K562 (cell line): ENCODE results near the gene TDRD10. TPM values are rescaled to one million over a fixed set of nuclear protein-coding genes. Genes with fewer than 3 reads are reported as not detected.
A peak's percentile ranks its signal among the peaks of the same experiment; 100 is the strongest.

Source experiments
- AFF4 ChIP-seq: sonication (generic); formaldehyde crosslinking; IDR thresholded peaks from 2 replicates; pipeline ENCODE4 v1.8.0; 2023; ENCODE audit warnings: mild to moderate bottlenecking, missing genetic modification reagents
- E2F1 ChIP-seq: sonication (generic); formaldehyde crosslinking; IDR thresholded peaks from 2 replicates; pipeline ENCODE4 v1.8.1; 2023; ENCODE audit warnings: mild to moderate bottlenecking, missing genetic modification reagents, moderate library complexity
- EP300 ChIP-seq: IDR thresholded peaks from 2 replicates; pipeline ENCODE4 v1.6.1; 2012; ENCODE audit warnings: low read length, improper control_type of control experiment
- FOXK1 ChIP-seq: sonication (generic); formaldehyde crosslinking; IDR thresholded peaks from 2 replicates; pipeline ENCODE4 v1.8.0; 2022; ENCODE audit warnings: missing genetic modification reagents, mild to moderate bottlenecking, borderline replicate concordance
- HDAC1 ChIP-seq, 2 experiments: fragments of 450-650 bp; IDR thresholded peaks; 2 replicates each; pipeline ENCODE4 v1.6.1; 2016 to 2017; ENCODE audit warnings: inconsistent platforms in 1 of 2, mild to moderate bottlenecking in 1 of 2, moderate library complexity in 1 of 2
- HINFP ChIP-seq: fragments of 450-650 bp; conservative IDR thresholded peaks from 2 replicates; pipeline ENCODE4 v1.6.1; 2016; ENCODE audit warnings: missing genetic modification characterization, low read depth, mild to moderate bottlenecking, control low read depth, missing compliant biosample characterization
- KLF16 ChIP-seq: IDR thresholded peaks from 2 replicates; pipeline ENCODE4 v1.6.1; 2016; ENCODE audit warnings: antibody characterized with exemption
- NCOR1 ChIP-seq: fragments of 450-650 bp; IDR thresholded peaks from 2 replicates; pipeline ENCODE4 v1.6.1; 2016; ENCODE audit warnings: mild to moderate bottlenecking, moderate library complexity
- NFIC ChIP-seq: fragments of 450-650 bp; IDR thresholded peaks from 2 replicates; pipeline ENCODE4 v1.6.1; 2017; ENCODE audit warnings: mild to moderate bottlenecking, inconsistent platforms
- PHB2 ChIP-seq: fragments of 450-650 bp; IDR thresholded peaks from 2 replicates; pipeline ENCODE4 v1.6.1; 2017; ENCODE audit warnings: low read depth
- POLR3G ChIP-seq: IDR thresholded peaks from 2 replicates; pipeline ENCODE4 v1.6.1; 2011; ENCODE audit not compliant: insufficient read length, insufficient replicate concordance; ENCODE audit errors: extremely low read depth
- PRMT5 ChIP-seq: sonication (generic); formaldehyde crosslinking; IDR thresholded peaks from 2 replicates; pipeline ENCODE4 v1.5.0; 2020; ENCODE audit warnings: missing genetic modification reagents
- RBM22 ChIP-seq: fragments of 200-400 bp; formaldehyde crosslinking; IDR thresholded peaks from 2 replicates; pipeline ENCODE4 v1.6.1; 2018; ENCODE audit warnings: low read length, low read depth; ENCODE audit not compliant: poor library complexity, severe bottlenecking
- SIX5 ChIP-seq, 2 experiments: IDR thresholded peaks; 2 replicates each; pipeline ENCODE4 v1.6.1; 2011; ENCODE audit warnings: low read length in 2 of 2, borderline replicate concordance in 1 of 2, low read depth in 1 of 2, mild to moderate bottlenecking in 1 of 2, moderate library complexity in 1 of 2; ENCODE audit not compliant: insufficient read depth in 1 of 2
- SMARCA4 ChIP-seq: fragments of 450-650 bp; IDR thresholded peaks from 2 replicates; pipeline ENCODE4 v1.6.1; 2016
- STAT5A ChIP-seq: IDR thresholded peaks from 2 replicates; pipeline ENCODE4 v1.6.1; 2012; ENCODE audit warnings: low read length, inconsistent platforms, borderline replicate concordance
- STAT6 ChIP-seq: sonication (generic); formaldehyde crosslinking; IDR thresholded peaks from 2 replicates; pipeline ENCODE4 v1.8.1; 2023; ENCODE audit warnings: mild to moderate bottlenecking, missing genetic modification reagents
- TAL1 ChIP-seq: fragments of 450-650 bp; IDR thresholded peaks from 2 replicates; pipeline ENCODE4 v1.6.1; 2016; ENCODE audit warnings: mild to moderate bottlenecking
- TRIM28 ChIP-seq: fragments of 450-650 bp; IDR thresholded peaks from 2 replicates; pipeline ENCODE4 v1.6.1; 2017
- ZNF316 ChIP-seq: fragments of 450-650 bp; IDR thresholded peaks from 2 replicates; pipeline ENCODE4 v1.6.1; 2016
- polyA plus RNA-seq, 8 experiments: library from polyadenylated mRNA; depleted of rRNA in 4 of 8; stranded (reverse) in 5 of 8; unstranded in 3 of 8; fragments of >200 nt; fragmentation: Nextera tagmentation in 2 of 8; fragmentation: Illumina TruSeq in 1 of 8; extraction: Ambion mirVana in 2 of 8; extraction: Trizol in 1 of 8; gene quantifications; 2 replicates each; pipeline versions ENCODE4 v1.2.1 to v1.2.3, GENCODE V29; 2011 to 2014; ENCODE audit warnings: inconsistent platforms in 1 of 8, missing spikeins in 1 of 8
- total RNA-seq, 7 experiments: library from RNA; depleted of rRNA in 6 of 7; stranded (reverse); fragments of >200 nt in 6 of 7; fragmentation: Illumina TruSeq in 2 of 7; extraction: Trizol in 2 of 7; gene quantifications; 2 replicates each; pipeline versions ENCODE4 v1.2.1 to v1.2.3, GENCODE V29; 2011 to 2021; ENCODE audit warnings: low replicate concordance in 1 of 7

The TDRD10 gene
- total and polyA plus RNA-seq, 9 of the 15 experiments (the other 6 are each of a cell fraction or from before 2014, with no cell fraction given), result not detected

- no peak for TF ChIP-seq STAT6
- TF ChIP-seq FOXK1, result no peak
- no peak for TF ChIP-seq SIX5 (IDR thresholded peaks at IDR 0.05; ENCODE audit: borderline replicate concordance in 1 of 2, insufficient read depth in 1 of 2, low read depth in 1 of 2, low read length in 2 of 2)
- TF ChIP-seq TRIM28, result no peak
- no peak for TF ChIP-seq POLR3G
- TF ChIP-seq HDAC1 (IDR thresholded peaks at IDR 0.05), result no peak
- no peak for TF ChIP-seq PRMT5
- TF ChIP-seq HINFP (tag), result no peak
- TF ChIP-seq EP300, result 0 out of 2 replicates have a peak, but pooled peaks have one; percentile 27
- TF ChIP-seq RBM22, result no peak
- TF ChIP-seq AFF4 (CRISPR knock-in tag), result no peak
- peak; percentile 52; the same call in 1 of the 2 replicates for TF ChIP-seq KLF16
- TF ChIP-seq STAT5A, result 0 out of 2 replicates have a peak, but pooled peaks have one; percentile 21
- TF ChIP-seq NFIC, result peak; percentile 26; the same call in 1 of the 2 replicates
- peak; percentile 48; the same call in 1 of the 2 replicates for TF ChIP-seq SMARCA4
- 0 out of 2 replicates have a peak, but pooled peaks have one; percentile 26 for TF ChIP-seq NCOR1
- TF ChIP-seq TAL1, result peak; percentile 70
- TF ChIP-seq ZNF316, result no peak
- TF ChIP-seq PHB2, result no peak
- no peak for TF ChIP-seq E2F1 (CRISPR knock-in tag)
Measured at GRCh38 chr1:154593390-154593789, 91.4 kb downstream of the TDRD10 start (continued).
